IMR-90 (cell line): ENCODE data around the gene PCBP3. TPM values are rescaled to one million over a fixed set of nuclear protein-coding genes. Genes with fewer than 3 reads are reported as not detected.
A peak's percentile ranks its signal among the peaks of the same experiment; 100 is the strongest.

ENCODE experiments used
- ATAC-seq: fragments of 200-7000 bp; cut with Tn5 transposase; 2 replicates; pipeline ENCODE4 v1.9.1; 2020; ENCODE audit warnings: low read depth, mild to moderate bottlenecking, moderate library complexity
- BruUV-seq: library from RNA; stranded (reverse); fragments of 400-500 nt; replicated peaks from 2 replicates; lab custom pipeline; 2021; lab: Mats Ljungman, UMichigan
- CTCF ChIA-PET: fragments of 300-600 bp; formaldehyde crosslinking; extraction: SDS; loops from one replicate; lab custom pipeline; 2021; ENCODE audit warnings: antibody characterized with exemption; lab: Yijun Ruan, JAX
- POLR2A ChIA-PET: fragments of 300-600 bp; sonication (Branson Sonifier 250); formaldehyde crosslinking; loops from one replicate; lab custom pipeline; 2022; ENCODE audit warnings: antibody characterized with exemption; ENCODE audit not compliant: unreplicated experiment; lab: Charles Lee
- DNase-seq: peaks from one replicate; pipeline ENCODE4 v3.0.0; 2013
- H2AFZ ChIP-seq: replicated peaks from 2 replicates; pipeline ENCODE3; 2013; ENCODE audit warnings: low read length, mild to moderate bottlenecking; ENCODE audit not compliant: poor library complexity
- H2AK5ac ChIP-seq: 2 replicates; pipeline ENCODE4 v1.6.1; 2013; ENCODE audit warnings: low read depth, low read length, inconsistent platforms
- H2AK9ac ChIP-seq: replicated peaks from 2 replicates; pipeline ENCODE3; 2013; ENCODE audit warnings: mild to moderate bottlenecking, low read depth, low read length, moderate library complexity; ENCODE audit not compliant: poor library complexity
- H2BK120ac ChIP-seq: 2 replicates; pipeline ENCODE4 v1.6.1; 2013; ENCODE audit warnings: low read depth, low read length, inconsistent platforms
- H2BK15ac ChIP-seq: 3 replicates; pipeline ENCODE4 v1.6.1; 2013; ENCODE audit warnings: low read depth, low read length, inconsistent platforms
- H2BK20ac ChIP-seq: 2 replicates; pipeline ENCODE4 v1.6.1; 2013; ENCODE audit warnings: low read depth, mild to moderate bottlenecking, inconsistent platforms, low read length, moderate library complexity
- H2BK5ac ChIP-seq: 2 replicates; pipeline ENCODE4 v1.6.1; 2013; ENCODE audit warnings: mild to moderate bottlenecking, low read depth, low read length, inconsistent platforms; ENCODE audit not compliant: poor library complexity, severe bottlenecking
- H3K14ac ChIP-seq: replicated peaks from 2 replicates; pipeline ENCODE4 v1.6.1; 2013; ENCODE audit warnings: low read depth, low read length, inconsistent platforms
- H3K18ac ChIP-seq: 2 replicates; pipeline ENCODE4 v1.6.1; 2013; ENCODE audit warnings: low read depth, low read length, control low read depth
- H3K23ac ChIP-seq: 2 replicates; pipeline ENCODE4 v1.6.1; 2013; ENCODE audit warnings: low read depth, low read length, inconsistent platforms
- H3K27ac ChIP-seq: 2 replicates; pipeline ENCODE4 v1.5.1; 2013; ENCODE audit warnings: mild to moderate bottlenecking, control low read depth, low read length; ENCODE audit not compliant: insufficient read depth
- H3K27me3 ChIP-seq: 2 replicates; pipeline ENCODE4 v1.6.1; 2013; ENCODE audit warnings: low read length; ENCODE audit not compliant: control insufficient read depth, insufficient read depth
- H3K36me3 ChIP-seq: 2 replicates; pipeline ENCODE4 v1.6.1; 2013; ENCODE audit warnings: low read length, mixed read lengths; ENCODE audit not compliant: control insufficient read depth, insufficient read depth
- H3K4ac ChIP-seq: 2 replicates; pipeline ENCODE4 v1.6.1; 2013; ENCODE audit warnings: low read depth, low read length, inconsistent platforms
- H3K4me1 ChIP-seq: 2 replicates; pipeline ENCODE4 v1.6.1; 2013; ENCODE audit warnings: low read length, mixed read lengths; ENCODE audit not compliant: control insufficient read depth, insufficient read depth
- H3K4me2 ChIP-seq: 2 replicates; pipeline ENCODE4 v1.6.1; 2013; ENCODE audit warnings: low read depth, mild to moderate bottlenecking, control low read depth, low read length, moderate library complexity
- H3K4me3 ChIP-seq: 2 replicates; pipeline ENCODE4 v1.5.1; 2013; ENCODE audit warnings: low read depth, mild to moderate bottlenecking, control low read depth, low read length, moderate library complexity; ENCODE audit not compliant: insufficient read depth
- H3K56ac ChIP-seq: 2 replicates; pipeline ENCODE4 v1.6.1; 2013; ENCODE audit warnings: low read length, inconsistent platforms; ENCODE audit not compliant: insufficient read depth; ENCODE audit errors: extremely low read depth
- H3K79me1 ChIP-seq, 2 experiments: 2 replicates each; pipeline ENCODE4 v1.6.1; 2013; ENCODE audit warnings: low read length in 2 of 2, inconsistent platforms in 1 of 2, low read depth in 1 of 2
- H3K9ac ChIP-seq: 2 replicates; pipeline ENCODE4 v1.6.1; 2013; ENCODE audit warnings: low read depth, low read length, control low read depth
- H3K9me1 ChIP-seq: 2 replicates; pipeline ENCODE4 v1.6.1; 2013; ENCODE audit warnings: low read length, inconsistent platforms; ENCODE audit not compliant: insufficient read depth
- H3K9me3 ChIP-seq: 2 replicates; pipeline ENCODE4 v1.6.1; 2013; ENCODE audit warnings: low read length; ENCODE audit not compliant: control insufficient read depth, insufficient read depth
- H4K20me1 ChIP-seq: 2 replicates; pipeline ENCODE4 v1.6.1; 2013; ENCODE audit warnings: low read length, inconsistent platforms; ENCODE audit not compliant: insufficient read depth
- H4K5ac ChIP-seq: 2 replicates; pipeline ENCODE4 v1.6.1; 2013; ENCODE audit warnings: mild to moderate bottlenecking, low read depth, low read length, control low read depth
- H4K8ac ChIP-seq, 2 experiments: 2 replicates each; pipeline ENCODE4 v1.6.1; 2013; ENCODE audit warnings: low read depth in 2 of 2, low read length in 2 of 2, control low read depth in 1 of 2, inconsistent platforms in 1 of 2
- H4K91ac ChIP-seq: 2 replicates; pipeline ENCODE4 v1.6.1; 2013; ENCODE audit warnings: low read depth, low read length, inconsistent platforms; ENCODE audit not compliant: insufficient read depth
- BHLHE40 ChIP-seq: fragments of 150-350 bp; IDR thresholded peaks from 2 replicates; pipeline ENCODE4 v1.6.1; 2016; ENCODE audit warnings: mild to moderate bottlenecking, low read depth, low read length
- MAFK ChIP-seq: IDR thresholded peaks from 2 replicates; pipeline ENCODE4 v1.6.1; 2012; ENCODE audit warnings: low read depth, low read length, improper control_type of control experiment
- MAZ ChIP-seq: IDR thresholded peaks from 2 replicates; pipeline ENCODE4 v1.6.1; 2012; ENCODE audit warnings: low read depth, mild to moderate bottlenecking, low read length, improper control_type of control experiment, moderate library complexity, borderline replicate concordance
- NFE2L2 ChIP-seq: fragments of 150-350 bp; IDR thresholded peaks from 2 replicates; pipeline ENCODE4 v1.6.1; 2016; ENCODE audit warnings: low read depth, mild to moderate bottlenecking, low read length
- RFX5 ChIP-seq: IDR thresholded peaks from 2 replicates; pipeline ENCODE4 v1.8.0; 2012; ENCODE audit warnings: low read depth, mild to moderate bottlenecking, low read length, moderate library complexity
- SMC3 ChIP-seq: fragments of 150-350 bp; IDR thresholded peaks from 2 replicates; pipeline ENCODE4 v1.6.1; 2016; ENCODE audit warnings: low read depth, mild to moderate bottlenecking, antibody characterized with exemption, low read length, moderate library complexity
- WGBS, 2 experiments: methylation state at CpG; one replicate each; pipeline versions ENCODE4 v1.1.5 to v1.1.7; 2013; ENCODE audit warnings: missing lambda C conversion rate in 2 of 2; ENCODE audit not compliant: insufficient read length in 1 of 2; ENCODE audit errors: extremely low coverage in 2 of 2; 5-methylcytosine and 5-hydroxymethylcytosine counted together
- dilution Hi-C: fragments of 300-500 bp; cut with HindIII; formaldehyde crosslinking; loops from one replicate; pipeline ENCODE4 v1.14.3; 2018; ENCODE audit warnings: low sequenced_read_pairs; ENCODE audit not compliant: unreplicated experiment
- in situ Hi-C: fragments of 300-500 bp; cut with MboI; formaldehyde crosslinking; loops from 3 replicates; pipeline ENCODE4 v1.14.3; 2019; ENCODE audit warnings: low sequenced_read_pairs, inconsistent platforms, mixed read lengths
- intact Hi-C: fragments of 100-400 bp; cut with micrococcal nuclease; formaldehyde crosslinking; loops from 2 replicates; pipeline ENCODE4 v1.10.0; 2022
- polyA plus RNA-seq, 3 experiments: library from polyadenylated mRNA; depleted of rRNA; stranded (reverse); fragments of >200 nt; gene quantifications; 2 replicates each; pipeline ENCODE4 v1.2.3, GENCODE V29; 2012; ENCODE audit warnings: low replicate concordance in 1 of 3
- total RNA-seq: library from RNA; depleted of rRNA; stranded (reverse); fragments of >200 nt; gene quantifications from 2 replicates; pipeline ENCODE4 v1.2.3, GENCODE V29; 2012
- TF ChIP-seq, protein P1 (sequence below): fragments of 150-350 bp; IDR thresholded peaks from 2 replicates; pipeline ENCODE4 v1.6.1; 2017; ENCODE audit warnings: mild to moderate bottlenecking, antibody characterized with exemption, low read length, low read depth
- TF ChIP-seq, protein P2 (sequence below): conservative IDR thresholded peaks from 2 replicates; pipeline ENCODE4 v1.5.1; 2012; ENCODE audit warnings: mild to moderate bottlenecking, low read depth, low read length, improper control_type of control experiment

Gene PCBP3
- total and polyA plus RNA-seq, 2 of the 4 experiments (the other 2 are of a cell fraction) = 2.9 to 3.9 TPM

DNA sequence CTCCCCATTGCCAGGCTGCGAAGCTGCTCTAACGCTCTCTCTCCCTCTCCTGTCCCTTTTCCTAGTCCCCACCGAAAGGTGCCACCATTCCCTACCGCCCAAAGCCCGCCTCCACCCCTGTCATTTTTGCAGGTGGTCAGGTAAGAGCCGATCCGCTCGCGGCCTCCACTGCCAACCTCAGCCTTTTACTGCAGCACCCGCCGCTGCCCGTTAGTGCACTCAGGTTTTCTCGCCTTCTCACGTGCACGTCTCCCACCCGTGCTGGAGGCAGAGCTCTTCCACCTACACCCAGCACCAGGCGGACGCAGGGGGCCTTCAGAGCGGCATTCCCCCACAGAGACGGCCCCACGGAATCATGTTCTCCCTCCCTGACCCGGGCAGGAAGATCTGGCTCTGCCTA, 270.4 kb downstream of the PCBP3 start:
- Histone ChIP-seq H2AFZ (no peak overlapping the region), H3K14ac (no peak overlapping the region), H2AK9ac (peak overlapping the region; percentile 48), H3K27me3 (peaks cover 3% of the 10 kb centered on the region; the same call in 1 of the 2 replicates), H3K9me1 (no peaks in the 10 kb centered on the region), H3K9me3 (no peaks in the 10 kb centered on the region), H2AK5ac (no peak overlapping the region), H3K4me1 (peaks cover 3% of the 10 kb centered on the region; the same call in 1 of the 2 replicates), H2BK5ac (no peak overlapping the region), H4K91ac (no peak overlapping the region), H2BK120ac (no peak overlapping the region), H3K4ac (no peak overlapping the region), H3K56ac (no peak overlapping the region), H4K20me1 (no peaks in the 10 kb centered on the region), H4K8ac (no peak overlapping the region), H3K18ac (no peak overlapping the region), H3K23ac (no peak overlapping the region), H2BK20ac (no peak overlapping the region), H3K4me2 (no peak overlapping the region), H3K9ac (no peak overlapping the region), H3K4me3 (no peak overlapping the region), H2BK15ac (no peak overlapping the region), H3K79me1 (no peaks in the 10 kb centered on the region), H3K27ac (no peak overlapping the region), H3K36me3 (peaks cover 2% of the 10 kb centered on the region; the same call in 1 of the 2 replicates), H4K5ac (no peak overlapping the region)
- intact Hi-C loops = no loop called here
- in situ Hi-C loops = no loop called here
- dilution Hi-C loops = no loop called here
- ATAC-seq = no peak
- no TSS peak for BruUV-seq
- ChIA-PET POLR2A (no interaction called here), CTCF (no interaction called here)
- DNase-seq = no peak
- WGBS, 2 experiments = 86% methylated on average over 10 of the region's 22 CpGs; no CpG with 5 or more reads in 1 of the 2 experiments
- TF ChIP-seq BHLHE40 (no peak), NFE2L2 (no peak), SMC3 (no peak), RFX5 (no peak), MAZ (no peak), MAFK (no peak)
- TF ChIP-seq, protein P1, sequence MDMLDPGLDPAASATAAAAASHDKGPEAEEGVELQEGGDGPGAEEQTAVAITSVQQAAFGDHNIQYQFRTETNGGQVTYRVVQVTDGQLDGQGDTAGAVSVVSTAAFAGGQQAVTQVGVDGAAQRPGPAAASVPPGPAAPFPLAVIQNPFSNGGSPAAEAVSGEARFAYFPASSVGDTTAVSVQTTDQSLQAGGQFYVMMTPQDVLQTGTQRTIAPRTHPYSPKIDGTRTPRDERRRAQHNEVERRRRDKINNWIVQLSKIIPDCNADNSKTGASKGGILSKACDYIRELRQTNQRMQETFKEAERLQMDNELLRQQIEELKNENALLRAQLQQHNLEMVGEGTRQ = no peak
- TF ChIP-seq, protein P2, sequence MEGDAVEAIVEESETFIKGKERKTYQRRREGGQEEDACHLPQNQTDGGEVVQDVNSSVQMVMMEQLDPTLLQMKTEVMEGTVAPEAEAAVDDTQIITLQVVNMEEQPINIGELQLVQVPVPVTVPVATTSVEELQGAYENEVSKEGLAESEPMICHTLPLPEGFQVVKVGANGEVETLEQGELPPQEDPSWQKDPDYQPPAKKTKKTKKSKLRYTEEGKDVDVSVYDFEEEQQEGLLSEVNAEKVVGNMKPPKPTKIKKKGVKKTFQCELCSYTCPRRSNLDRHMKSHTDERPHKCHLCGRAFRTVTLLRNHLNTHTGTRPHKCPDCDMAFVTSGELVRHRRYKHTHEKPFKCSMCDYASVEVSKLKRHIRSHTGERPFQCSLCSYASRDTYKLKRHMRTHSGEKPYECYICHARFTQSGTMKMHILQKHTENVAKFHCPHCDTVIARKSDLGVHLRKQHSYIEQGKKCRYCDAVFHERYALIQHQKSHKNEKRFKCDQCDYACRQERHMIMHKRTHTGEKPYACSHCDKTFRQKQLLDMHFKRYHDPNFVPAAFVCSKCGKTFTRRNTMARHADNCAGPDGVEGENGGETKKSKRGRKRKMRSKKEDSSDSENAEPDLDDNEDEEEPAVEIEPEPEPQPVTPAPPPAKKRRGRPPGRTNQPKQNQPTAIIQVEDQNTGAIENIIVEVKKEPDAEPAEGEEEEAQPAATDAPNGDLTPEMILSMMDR = no peak
